SK-N-SH (cell line): ENCODE data around the gene RBM38. TPM values are rescaled to one million over a fixed set of nuclear protein-coding genes. Genes with fewer than 3 reads are reported as not detected.

Source experiments
- CTCF ChIA-PET: fragments of 300-600, 350-600 bp; formaldehyde crosslinking; extraction: SDS; loops from one replicate; lab custom pipeline; 2021; lab: Yijun Ruan, JAX
- POLR2A ChIA-PET: fragments of 350-600 bp; sonication (Branson Sonifier 250); formaldehyde crosslinking; extraction: SDS; loops from one replicate; lab custom pipeline; 2020; ENCODE audit warnings: antibody characterized with exemption, inconsistent platforms; lab: Yijun Ruan, JAX
- DNase-seq: peaks from one replicate; pipeline ENCODE4 v3.0.0; 2012
- H2AFZ ChIP-seq: fragments of 200-600 bp; sonication (generic); 2 replicates; pipeline ENCODE4 v1.8.1; 2016; ENCODE audit warnings: antibody characterized with exemption, mild to moderate bottlenecking, low read depth
- H3F3A ChIP-seq: fragments of 200-600 bp; sonication (generic); replicated peaks from 2 replicates; pipeline ENCODE3; 2016; ENCODE audit warnings: antibody characterized with exemption, mild to moderate bottlenecking; ENCODE audit not compliant: insufficient read depth
- H3K27ac ChIP-seq, 2 experiments: fragments of 200-500 bp in 1 of 2; fragments of 200-600 bp in 1 of 2; sonication (Bioruptor generic) in 1 of 2; sonication (generic), shearing (Covaris generic) in 1 of 2; 2 replicates each; pipeline versions ENCODE4 v1.5.1 to v1.6.1; 2014 to 2016; ENCODE audit warnings: low read depth in 2 of 2, inconsistent platforms in 1 of 2, low read length in 1 of 2, mild to moderate bottlenecking in 1 of 2, mixed read lengths in 1 of 2
- H3K27me3 ChIP-seq: fragments of 200-600 bp; sonication (generic), shearing (Covaris generic); 2 replicates; pipeline ENCODE4 v1.6.1; 2016; ENCODE audit warnings: mixed run types; ENCODE audit not compliant: insufficient read depth
- H3K36me3 ChIP-seq, 2 experiments: fragments of 200-500 bp in 1 of 2; fragments of 200-600 bp in 1 of 2; sonication (Bioruptor generic) in 1 of 2; sonication (generic) in 1 of 2; replicated peaks in 1 of 2; 2 replicates each; pipeline versions ENCODE3 to v1.5.1; 2014 to 2016; ENCODE audit warnings: low read length in 1 of 2, mild to moderate bottlenecking in 1 of 2; ENCODE audit not compliant: insufficient read depth in 2 of 2, control insufficient read depth in 1 of 2
- H3K4me1 ChIP-seq, 2 experiments: fragments of 200-500 bp in 1 of 2; fragments of 200-600 bp in 1 of 2; sonication (Bioruptor generic) in 1 of 2; sonication (generic), shearing (Covaris generic) in 1 of 2; 2 replicates each; pipeline versions ENCODE4 v1.5.1 to v1.6.1; 2014 to 2016; ENCODE audit warnings: low read depth in 1 of 2, low read length in 1 of 2, mixed run types in 1 of 2; ENCODE audit not compliant: insufficient read depth in 2 of 2, control insufficient read depth in 1 of 2
- H3K4me2 ChIP-seq: fragments of 200-600 bp; sonication (generic), shearing (Covaris generic); 2 replicates; pipeline ENCODE4 v1.6.1; 2017; ENCODE audit warnings: mixed run types
- H3K4me3 ChIP-seq, 2 experiments: fragments of 200-500 bp in 1 of 2; fragments of 200-600 bp in 1 of 2; sonication (Bioruptor generic) in 1 of 2; sonication (generic), shearing (Covaris generic) in 1 of 2; 2 replicates each; pipeline versions ENCODE4 v1.5.1 to v1.8.1; 2014 to 2016; ENCODE audit warnings: low read depth in 2 of 2, inconsistent platforms in 1 of 2, low read length in 1 of 2, mild to moderate bottlenecking in 1 of 2, mixed read lengths in 1 of 2, moderate library complexity in 1 of 2
- H3K79me2 ChIP-seq: fragments of 200-600 bp; sonication (generic); 2 replicates; pipeline ENCODE4 v1.8.1; 2017; ENCODE audit warnings: mild to moderate bottlenecking; ENCODE audit not compliant: insufficient read depth
- H3K9ac ChIP-seq: fragments of 200-600 bp; sonication (generic); 2 replicates; pipeline ENCODE4 v1.6.1; 2017; ENCODE audit warnings: mixed run types
- H3K9me2 ChIP-seq: fragments of 200-600 bp; sonication (generic); 2 replicates; pipeline ENCODE4 v1.6.1; 2017; ENCODE audit warnings: mixed run types
- H3K9me3 ChIP-seq: fragments of 200-600 bp; sonication (generic); 2 replicates; pipeline ENCODE4 v1.6.1; 2017; ENCODE audit warnings: mixed run types, mild to moderate bottlenecking, moderate library complexity
- H4K20me1 ChIP-seq: fragments of 200-600 bp; sonication (generic); 2 replicates; pipeline ENCODE4 v1.6.1; 2017; ENCODE audit warnings: mild to moderate bottlenecking, mixed run types; ENCODE audit not compliant: insufficient read depth
- EP300 ChIP-seq, 2 experiments: IDR thresholded peaks; 2 replicates each; pipeline versions ENCODE4 v1.4.0 to v1.6.1; 2012; ENCODE audit warnings: borderline replicate concordance in 1 of 2, low read depth in 1 of 2, low read length in 1 of 2
- EZH2phosphoT487 ChIP-seq: fragments of 200-600 bp; sonication (generic); IDR thresholded peaks from 2 replicates; pipeline ENCODE4 v1.6.1; 2017; ENCODE audit warnings: low read depth, mixed run types, mild to moderate bottlenecking, antibody characterized with exemption, moderate library complexity, borderline replicate concordance
- GATA2 ChIP-seq: sonication (generic); formaldehyde crosslinking; IDR thresholded peaks from 2 replicates; pipeline ENCODE4 v1.5.0; 2020; ENCODE audit warnings: mild to moderate bottlenecking, missing genetic modification reagents
- JUND ChIP-seq: IDR thresholded peaks from 2 replicates; pipeline ENCODE4 v1.4.0; 2012
- MEF2A ChIP-seq: IDR thresholded peaks from 2 replicates; pipeline ENCODE4 v1.4.0; 2012; ENCODE audit warnings: low read depth, borderline replicate concordance
- NFIC ChIP-seq: IDR thresholded peaks from 2 replicates; pipeline ENCODE4 v1.4.0; 2012; ENCODE audit warnings: borderline replicate concordance
- RCOR1 ChIP-seq: fragments of 150-350 bp; IDR thresholded peaks from 2 replicates; pipeline ENCODE4 v1.6.1; 2017; ENCODE audit warnings: antibody characterized with exemption, low read length
- RFX5 ChIP-seq: IDR thresholded peaks from 2 replicates; pipeline ENCODE4 v1.6.1; 2012; ENCODE audit warnings: mild to moderate bottlenecking, improper control_type of control experiment, low read length
- TAF1 ChIP-seq: IDR thresholded peaks from 2 replicates; pipeline ENCODE4 v1.6.1; 2012; ENCODE audit warnings: low read depth, mild to moderate bottlenecking, low read length, moderate library complexity, borderline replicate concordance
- ZBTB33 ChIP-seq: IDR thresholded peaks from 2 replicates; pipeline ENCODE4 v1.4.0; 2012; ENCODE audit warnings: low read depth, borderline replicate concordance
- WGBS: methylation state at CpG from one replicate; pipeline ENCODE4 v1.1.6; 2017; ENCODE audit warnings: low lambda C conversion rate; 5-methylcytosine and 5-hydroxymethylcytosine counted together
- polyA plus RNA-seq, 3 experiments: library from polyadenylated mRNA; depleted of rRNA; stranded (reverse); fragments of >200 nt; gene quantifications; 2 replicates each; pipeline ENCODE4 v1.2.3, GENCODE V29; 2012

Gene RBM38
- polyA plus RNA-seq, 1 of the 3 experiments (the other 2 are of a cell fraction), result 11.5 TPM

GRCh38 chr20:57408536-57409233 lies 17.5 kb downstream of the RBM38 start:
- H3K4me3 ChIP-seq, result no peak overlapping the region
- no peaks in the 10 kb centered on the region for H3K27me3 ChIP-seq
- no peak for TF ChIP-seq MEF2A
- no peak for TF ChIP-seq EZH2phosphoT487
- no peak for TF ChIP-seq NFIC
- no peak for TF ChIP-seq JUND
- no peak for TF ChIP-seq TAF1
- no peak overlapping the region for H2AFZ ChIP-seq
- no peaks in the 10 kb centered on the region for H3K9me2 ChIP-seq
- H3K79me2 ChIP-seq, result no peaks in the 10 kb centered on the region
- H4K20me1 ChIP-seq, result no peaks in the 10 kb centered on the region
- no peak for DNase-seq
- no peaks in the 10 kb centered on the region for H3K9me3 ChIP-seq
- H3F3A ChIP-seq, result no peaks in the 10 kb centered on the region
- H3K27ac ChIP-seq, result peak overlapping the region in 1 of 2 experiments; percentile 50; a peak in 2 of 4 replicates
- H3K4me2 ChIP-seq, result no peak overlapping the region
- 89% methylated on average over 12 of the region's 29 CpGs for WGBS
- ChIA-PET POLR2A (no interaction called here), CTCF (interaction anchor here (0.7 to 2.1 kb wide), 6 partner anchors 12 to 188 kb away, joined by 3 to 10 read pairs (median 4); partner anchors contain the start of gene RBM38)
- H3K4me1 ChIP-seq, result peaks cover 0 to 22% of the 10 kb centered on the region in 2 experiments; a peak in 1 of 4 replicates
- no peak overlapping the region for H3K9ac ChIP-seq
- peaks cover 0 to 27% of the 10 kb centered on the region in 2 experiments for H3K36me3 ChIP-seq

DNA sequence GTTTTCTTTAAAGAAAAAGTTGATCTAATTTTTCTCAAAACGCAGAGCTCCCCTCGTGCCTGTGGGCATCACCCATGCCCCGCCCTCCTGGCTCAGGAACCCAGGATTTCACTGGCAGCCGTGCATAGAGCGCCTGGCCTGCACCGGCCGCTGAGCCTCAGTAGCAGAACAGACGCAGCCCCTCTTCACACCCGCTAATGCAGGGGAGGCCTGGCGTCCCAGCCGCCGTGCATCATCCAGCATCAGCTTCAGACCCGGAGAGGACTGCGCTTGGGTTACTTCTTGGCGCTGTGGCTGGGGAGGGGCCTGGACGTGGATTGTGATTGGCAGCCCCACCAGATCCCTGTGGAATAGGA lies 18.1 kb downstream of the RBM38 start:
- Histone ChIP-seq H3K27ac (peak overlapping the region in 1 of 2 experiments; percentile 50; a peak in 1 of 4 replicates), H3K4me1 (peaks cover 0 to 22% of the 10 kb centered on the region in 2 experiments; a peak in 1 of 4 replicates), H3F3A (no peaks in the 10 kb centered on the region), H3K79me2 (no peaks in the 10 kb centered on the region), H3K9ac (no peak overlapping the region), H3K9me2 (no peaks in the 10 kb centered on the region), H3K9me3 (no peaks in the 10 kb centered on the region), H3K4me2 (no peak overlapping the region), H4K20me1 (no peaks in the 10 kb centered on the region), H3K4me3 (no peak overlapping the region), H3K27me3 (no peaks in the 10 kb centered on the region), H2AFZ (no peak overlapping the region), H3K36me3 (peaks cover 0 to 23% of the 10 kb centered on the region in 2 experiments)
- peak; percentile 90 for DNase-seq
- POLR2A ChIA-PET, result no interaction called here
- CTCF ChIA-PET, result interaction anchor here (0.7 to 2.1 kb wide), 6 partner anchors 11 to 187 kb away, joined by 3 to 10 read pairs (median 4); partner anchors contain the start of gene RBM38
- 72% methylated on average over 16 of the region's 16 CpGs for WGBS
- TF ChIP-seq GATA2 (CRISPR knock-in tag) (0 out of 2 replicates have a peak, but pooled peaks have one; percentile 10), RCOR1 (peak; percentile 17; the same call in 1 of the 2 replicates), RFX5 (no peak)

- no peak overlapping the region for H3K4me3 ChIP-seq
- H3K9me3 ChIP-seq, result no peaks in the 10 kb centered on the region
- H4K20me1 ChIP-seq, result no peaks in the 10 kb centered on the region
- no peaks in the 10 kb centered on the region for H3K79me2 ChIP-seq
- H3K36me3 ChIP-seq, result peaks cover 0 to 19% of the 10 kb centered on the region in 2 experiments
- H3K4me1 ChIP-seq, result peaks cover 0 to 22% of the 10 kb centered on the region in 2 experiments; a peak in 1 of 4 replicates
- ChIA-PET POLR2A (no interaction called here), CTCF (interaction anchor here (0.7 to 2.1 kb wide), 6 partner anchors 11 to 186 kb away, joined by 3 to 10 read pairs (median 4); partner anchors contain the start of gene RBM38)
- no peak overlapping the region for H3K4me2 ChIP-seq
- H2AFZ ChIP-seq, result no peak overlapping the region
- no peaks in the 10 kb centered on the region for H3F3A ChIP-seq
- H3K9ac ChIP-seq, result no peak overlapping the region
- H3K27ac ChIP-seq, result peak overlapping the region in 1 of 2 experiments; percentile 50; a peak in 1 of 4 replicates
- no peaks in the 10 kb centered on the region for H3K27me3 ChIP-seq
- no peak for DNase-seq
- WGBS, result 86% methylated on average over 11 of the region's 14 CpGs
- H3K9me2 ChIP-seq, result no peaks in the 10 kb centered on the region
- TF ChIP-seq ZBTB33 (no peak), RCOR1 (no peak; the same call in 1 of the 2 replicates), EP300 (IDR thresholded peaks at IDR 0.05; ENCODE audit: borderline replicate concordance in 1 of 2, low read depth in 1 of 2, low read length in 1 of 2) (0 out of 4 replicates have a peak, but pooled peaks of 1 of the 2 experiments have one; percentile 34)
Observed at GRCh38 chr20:57409672-57410397, 18.6 kb downstream of the RBM38 start.
